HG03457 (cell line): ENCODE measurements around the gene FAM171A1.
"Not testable (repeated sequence)": the region's sequence is repeated elsewhere in the genome, so short reads cannot be mapped to it uniquely, and the experiment has no call there.

Experiments used
- ATAC-seq: cut with Tn5 transposase; IDR thresholded peaks from one replicate; pipeline ENCODE4 v1.9.1; 2021; ENCODE audit warnings: moderate number of reproducible peaks; ENCODE audit not compliant: unreplicated experiment

Gene FAM171A1

GRCh38 chr10:15220445-15220844 is 150.6 kb downstream of the FAM171A1 start:
- no peak for ATAC-seq

- no peak for ATAC-seq
Measured at GRCh38 chr10:15216700-15217099, 154.4 kb downstream of the FAM171A1 start.

- no peak for ATAC-seq
Measured at GRCh38 chr10:15214237-15214636, 156.9 kb downstream of the FAM171A1 start.

GRCh38 chr10:15213461-15213861 is 157.6 kb downstream of the FAM171A1 start:
- no peak for ATAC-seq

- no peak for ATAC-seq
Measured at GRCh38 chr10:15211464-15211979, 159.6 kb downstream of the FAM171A1 start.

GRCh38 chr10:15210521-15210920 is 160.6 kb downstream of the FAM171A1 start:
- no peak for ATAC-seq

- no peak for ATAC-seq
Measured at GRCh38 chr10:15209827-15210509, 161.1 kb downstream of the FAM171A1 start.

- no peak for ATAC-seq
Measured at GRCh38 chr10:15208221-15208620, 162.9 kb downstream of the FAM171A1 start.

GRCh38 chr10:15207410-15207809 is 163.7 kb downstream of the FAM171A1 start:
- not testable (repeated sequence) for ATAC-seq

GRCh38 chr10:15202639-15203038 is 168.4 kb downstream of the FAM171A1 start:
- no peak for ATAC-seq

- ATAC-seq, result not testable (repeated sequence)
Measured at GRCh38 chr10:15202301-15202621, 168.8 kb downstream of the FAM171A1 start.

- no peak for ATAC-seq
Measured at GRCh38 chr10:15201589-15202300, 169.3 kb downstream of the FAM171A1 start.

GRCh38 chr10:15200626-15201025 is 170.5 kb downstream of the FAM171A1 start:
- no peak for ATAC-seq

- no peak for ATAC-seq
Measured at GRCh38 chr10:15197911-15198310, 173.2 kb downstream of the FAM171A1 start.

- ATAC-seq, result no peak
Measured at GRCh38 chr10:15197276-15197675, 173.8 kb downstream of the FAM171A1 start.

GRCh38 chr10:15196021-15196834 is 174.9 kb downstream of the FAM171A1 start:
- no peak for ATAC-seq

GRCh38 chr10:15189133-15189885 is 181.8 kb downstream of the FAM171A1 start:
- ATAC-seq, result no peak

GRCh38 chr10:15188603-15189002 is 182.5 kb downstream of the FAM171A1 start:
- ATAC-seq, result no peak

GRCh38 chr10:15183689-15184481 is 187.2 kb downstream of the FAM171A1 start:
- ATAC-seq, result no peak
